Breast epithelium (tissue), 4 donors: Measurements from ENCODE around the gene SLC27A5. TPM values are rescaled to one million over a fixed set of nuclear protein-coding genes. Genes with fewer than 3 reads are reported as not detected.
"Not testable (repeated sequence)": the region's sequence is repeated elsewhere in the genome, so short reads cannot be mapped to it uniquely, and the experiment has no call there.

Experiments used
- DNase-seq, 2 donors: peaks; one replicate each; pipeline ENCODE4 v3.0.0-alpha.2; 2019; ENCODE audit warnings: low spot score in 2 of 2
- H3K27ac ChIP-seq, 2 donors: fragments of 200-600 bp; sonication (generic) in 1 of 2; one replicate each; pipeline ENCODE4 v1.5.1; 2016 to 2019; ENCODE audit warnings: mild to moderate bottlenecking in 1 of 2
- H3K27me3 ChIP-seq, 2 donors: fragments of 200-600 bp; sonication (generic) in 1 of 2; one replicate each; pipeline versions ENCODE4 v1.5.1 to v1.6.0; 2017 to 2019; ENCODE audit warnings: control low read depth in 1 of 2, mild to moderate bottlenecking in 1 of 2
- H3K36me3 ChIP-seq: fragments of 200-600 bp; one replicate; pipeline ENCODE4 v1.5.1; 2019
- H3K4me1 ChIP-seq, 2 donors: fragments of 200-600 bp; sonication (generic); one replicate each; pipeline ENCODE4 v1.5.1; 2016 to 2019; ENCODE audit warnings: control low read depth in 1 of 2
- H3K4me3 ChIP-seq, 3 donors: fragments of 200-600 bp; sonication (generic); 1 replicate in 2 of 3; 2 replicates in 1 of 3; pipeline ENCODE4 v1.5.1; 2016 to 2019; ENCODE audit warnings: mild to moderate bottlenecking in 3 of 3, moderate library complexity in 2 of 3
- H3K9me3 ChIP-seq, 2 donors: fragments of 200-600 bp; sonication (generic) in 1 of 2; one replicate each; pipeline ENCODE4 v1.5.1; 2016 to 2019; ENCODE audit warnings: control low read depth in 1 of 2
- POLR2A ChIP-seq: fragments of 450-650 bp; IDR thresholded peaks from one replicate; pipeline ENCODE4 v1.6.1; 2016; ENCODE audit warnings: antibody characterized with exemption, mild to moderate bottlenecking, moderate library complexity
- POLR2AphosphoS5 ChIP-seq, 3 donors: sonication (generic); formaldehyde crosslinking; IDR thresholded peaks; one replicate each; pipeline ENCODE4 v1.6.1; 2017; ENCODE audit warnings: antibody characterized with exemption in 3 of 3
- intact Hi-C: fragments of 100-400 bp; cut with DNase I; formaldehyde crosslinking; loops from one replicate; pipeline ENCODE4 v1.15.1; 2023; ENCODE audit warnings: low total_unique reads
- total RNA-seq, 3 donors: library from RNA; depleted of rRNA; stranded (reverse); fragments of >200 nt; gene quantifications; one replicate each; pipeline ENCODE4 v1.1.0, GENCODE V29; 2016
- TF ChIP-seq, protein P1 (sequence below), 3 donors: fragments of 450-650 bp; IDR thresholded peaks; one replicate each; pipeline ENCODE4 v1.5.1; 2016 to 2017; ENCODE audit warnings: antibody characterized with exemption in 3 of 3, mild to moderate bottlenecking in 3 of 3, moderate library complexity in 3 of 3

The SLC27A5 gene
- total RNA-seq, 3 donors from 2014 or later: 4.7 to 18.0 (median 10.7) TPM

- Histone ChIP-seq H3K27ac (peak overlapping the region; percentile 85 to 90), H3K4me1 (peaks cover 9 to 21% of the 10 kb centered on the region in 2 donors), H3K4me3 (peak overlapping the region; percentile 31 to 70 (median 54)), H3K9me3 (no peaks in the 10 kb centered on the region), H3K36me3 (no peaks in the 10 kb centered on the region), H3K27me3 (no peaks in the 10 kb centered on the region)
- TF ChIP-seq POLR2A (no peak), POLR2AphosphoS5 (IDR thresholded peaks at IDR 0.05) (peak; percentile 66 to 81 (median 74))
- TF ChIP-seq, protein P1, sequence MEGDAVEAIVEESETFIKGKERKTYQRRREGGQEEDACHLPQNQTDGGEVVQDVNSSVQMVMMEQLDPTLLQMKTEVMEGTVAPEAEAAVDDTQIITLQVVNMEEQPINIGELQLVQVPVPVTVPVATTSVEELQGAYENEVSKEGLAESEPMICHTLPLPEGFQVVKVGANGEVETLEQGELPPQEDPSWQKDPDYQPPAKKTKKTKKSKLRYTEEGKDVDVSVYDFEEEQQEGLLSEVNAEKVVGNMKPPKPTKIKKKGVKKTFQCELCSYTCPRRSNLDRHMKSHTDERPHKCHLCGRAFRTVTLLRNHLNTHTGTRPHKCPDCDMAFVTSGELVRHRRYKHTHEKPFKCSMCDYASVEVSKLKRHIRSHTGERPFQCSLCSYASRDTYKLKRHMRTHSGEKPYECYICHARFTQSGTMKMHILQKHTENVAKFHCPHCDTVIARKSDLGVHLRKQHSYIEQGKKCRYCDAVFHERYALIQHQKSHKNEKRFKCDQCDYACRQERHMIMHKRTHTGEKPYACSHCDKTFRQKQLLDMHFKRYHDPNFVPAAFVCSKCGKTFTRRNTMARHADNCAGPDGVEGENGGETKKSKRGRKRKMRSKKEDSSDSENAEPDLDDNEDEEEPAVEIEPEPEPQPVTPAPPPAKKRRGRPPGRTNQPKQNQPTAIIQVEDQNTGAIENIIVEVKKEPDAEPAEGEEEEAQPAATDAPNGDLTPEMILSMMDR (IDR thresholded peaks at IDR 0.05): peak; percentile 71 to 93 (median 74)
- intact Hi-C loops: no loop called here
- peak; percentile 75 to 91 for DNase-seq
Observed at GRCh38 chr19:58513694-58514563, 2.1 kb upstream of the SLC27A5 start.

DNA sequence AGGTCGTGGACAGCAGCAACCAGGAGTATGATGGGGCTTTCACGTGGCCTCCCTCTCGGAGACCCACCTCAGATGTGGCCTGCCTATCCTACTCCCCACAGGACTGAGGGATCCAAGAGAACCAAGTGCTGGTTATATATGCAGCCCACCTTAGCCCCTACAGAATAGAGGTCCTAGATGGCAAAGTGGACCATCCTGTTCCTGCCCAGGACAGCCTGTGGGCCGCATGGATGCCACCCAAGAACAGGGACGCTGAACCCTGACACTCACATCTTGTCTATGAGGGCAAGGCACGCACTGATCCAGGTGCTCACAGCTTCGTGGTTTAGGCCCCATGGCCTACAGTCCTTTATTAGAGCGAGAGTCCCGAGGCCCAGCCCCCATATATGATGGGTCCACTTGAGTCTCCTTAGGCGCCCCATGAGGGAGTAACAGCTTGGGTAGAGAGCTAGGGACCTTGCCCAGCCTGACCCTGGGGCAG lies 1.5 kb upstream of the SLC27A5 start:
- no peak for DNase-seq

DNA sequence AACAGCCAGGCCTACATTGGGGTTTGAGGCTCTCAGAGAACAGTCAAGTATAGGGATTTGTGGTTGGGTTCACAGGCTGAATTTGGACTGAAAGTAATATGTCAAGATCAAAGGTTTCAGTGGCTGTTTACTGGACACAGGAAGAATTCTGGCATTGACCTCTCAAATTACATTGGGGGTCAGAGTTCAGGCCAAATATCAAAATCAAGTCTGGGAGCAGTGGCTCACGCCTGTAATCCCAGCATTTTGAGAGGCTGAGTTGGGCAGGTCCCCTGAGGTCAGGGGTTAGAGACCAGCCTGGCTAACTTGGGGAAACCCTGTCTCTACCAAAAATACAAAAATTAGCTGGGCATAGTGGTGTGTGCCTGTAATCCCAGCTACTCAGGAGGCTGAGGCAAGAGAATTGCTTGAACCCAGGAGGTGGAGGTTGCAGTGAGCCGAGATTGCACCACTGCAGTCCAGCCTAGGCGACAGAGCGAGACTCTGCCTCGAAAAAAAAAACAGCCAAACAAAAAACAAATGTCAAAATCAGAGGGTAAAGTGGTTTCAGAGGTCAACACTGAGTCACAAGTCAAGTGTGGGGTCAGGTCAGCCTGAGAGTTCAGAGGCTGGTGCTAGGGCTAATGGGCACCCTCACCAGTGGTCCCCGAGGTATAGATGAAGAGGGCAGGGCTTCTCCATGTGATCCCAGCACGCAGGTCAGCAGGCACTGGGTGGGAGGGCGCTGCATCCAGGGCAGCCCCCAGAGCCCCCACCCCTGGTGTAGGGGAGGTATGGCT lies 1.5 kb downstream of the SLC27A5 start:
- DNase-seq: no peak
- Histone ChIP-seq H3K4me1 (peaks cover 0 to 5% of the 10 kb centered on the region in 2 donors), H3K27me3 (no peaks in the 10 kb centered on the region), H3K9me3 (no peaks in the 10 kb centered on the region), H3K4me3 (no peak overlapping the region), H3K27ac (no peak overlapping the region), H3K36me3 (no peaks in the 10 kb centered on the region)
- intact Hi-C loops: no loop called here
- no peak for TF ChIP-seq POLR2A
- no peak for TF ChIP-seq POLR2AphosphoS5 (IDR thresholded peaks at IDR 0.05)
- TF ChIP-seq, protein P1 (IDR thresholded peaks at IDR 0.05): no peak

More for the DNA sequence above, 1.5 kb upstream of the SLC27A5 start:
- H3K4me1 ChIP-seq: peaks cover 7 to 14% of the 10 kb centered on the region in 2 donors
- H3K36me3 ChIP-seq: no peaks in the 10 kb centered on the region
- no peaks in the 10 kb centered on the region for H3K9me3 ChIP-seq
- TF ChIP-seq POLR2AphosphoS5 (IDR thresholded peaks at IDR 0.05) (no peak), POLR2A (no peak)
- TF ChIP-seq, protein P1 (IDR thresholded peaks at IDR 0.05): no peak
- peak overlapping the region in 2 of 3 donors; percentile 54 to 70 for H3K4me3 ChIP-seq
- intact Hi-C loops: no loop called here
- no peaks in the 10 kb centered on the region for H3K27me3 ChIP-seq
- H3K27ac ChIP-seq: peak overlapping the region; percentile 85 to 90

- H3K36me3 ChIP-seq: no peaks in the 10 kb centered on the region
- intact Hi-C loops: no loop called here
Observed at GRCh38 chr19:58509731-58510083, 2.1 kb downstream of the SLC27A5 start.

DNA sequence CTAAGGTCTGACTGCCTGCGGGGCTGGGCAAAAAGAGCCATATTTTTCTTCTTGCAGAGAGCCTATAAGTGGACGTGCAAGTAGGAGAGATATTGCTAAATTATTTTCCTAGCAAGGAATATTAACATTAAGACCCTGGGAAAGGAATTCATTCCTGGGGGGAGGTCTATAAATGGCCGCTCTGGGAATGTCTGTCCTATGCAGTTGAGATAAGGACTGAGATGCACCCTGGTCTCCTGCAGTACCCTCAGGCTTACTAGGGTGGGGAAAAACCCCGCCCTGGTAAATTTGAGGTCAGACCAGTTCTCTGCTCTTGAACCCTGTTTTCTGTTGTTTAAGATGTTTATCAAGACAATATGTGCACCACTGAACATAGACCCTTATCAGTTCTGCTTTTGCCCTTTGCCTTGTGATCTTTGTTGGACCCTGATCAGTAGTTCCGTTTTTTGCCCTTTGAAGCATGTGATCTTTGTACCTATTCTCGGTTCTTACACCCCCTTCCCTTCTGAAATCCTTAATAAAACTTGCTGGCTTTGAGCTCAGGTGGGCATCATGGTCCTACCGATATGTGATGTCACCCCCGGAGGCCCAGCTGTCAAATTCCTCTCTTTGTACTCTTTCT lies 4.1 kb downstream of the SLC27A5 start:
- H3K27ac ChIP-seq, H3K36me3 ChIP-seq, DNase-seq, H3K9me3 ChIP-seq, H3K4me1 ChIP-seq, intact Hi-C loops, H3K27me3 ChIP-seq, H3K4me3 ChIP-seq: not testable (repeated sequence)

More at GRCh38 chr19:58509731-58510083, 2.1 kb downstream of the SLC27A5 start:
- Histone ChIP-seq H3K27me3 (no peaks in the 10 kb centered on the region), H3K4me3 (no peak overlapping the region), H3K27ac (no peak overlapping the region), H3K4me1 (peaks cover 0 to 5% of the 10 kb centered on the region in 2 donors), H3K9me3 (no peaks in the 10 kb centered on the region)
- no peak for TF ChIP-seq POLR2AphosphoS5 (IDR thresholded peaks at IDR 0.05)
- TF ChIP-seq POLR2A: no peak
- TF ChIP-seq, protein P1 (IDR thresholded peaks at IDR 0.05): no peak
- DNase-seq: no peak
